ENCODE measurements around the gene SMAD3.
A peak's percentile ranks its signal among the peaks of the same experiment; 100 is the strongest.
"Not testable (repeated sequence)": the region's sequence is repeated elsewhere in the genome, so short reads cannot be mapped to it uniquely, and the experiment has no call there.

SMAD3 gene

GRCh38 chr15:67062369-67062985 is 2.9 kb upstream of the SMAD3 start:
- DNase-seq, result no peak

GRCh38 chr15:67063689-67064606 is 1.5 kb upstream of the SMAD3 start:
- DNase-seq, result no peak

- peak in 18 of 58 donors; percentile 18 to 76 (median 60) for DNase-seq
Measured at GRCh38 chr15:67064607-67065530, 533 bp upstream of the SMAD3 start.

- DNase-seq, result peak in 8 of 58 donors; percentile 22 to 54 (median 44)
Measured at GRCh38 chr15:67066041-67066958, 898 bp downstream of the SMAD3 start.

GRCh38 chr15:67066959-67067853 is 1.8 kb downstream of the SMAD3 start:
- no peak for DNase-seq

- no peak for DNase-seq
Measured at GRCh38 chr15:67067930-67068551, 2.6 kb downstream of the SMAD3 start.

- DNase-seq, result no peak
Measured at GRCh38 chr15:67068710-67069400, 3.5 kb downstream of the SMAD3 start.

GRCh38 chr15:67070150-67070549 is 4.7 kb downstream of the SMAD3 start:
- DNase-seq, result no peak

GRCh38 chr15:67070892-67071664 is 5.7 kb downstream of the SMAD3 start:
- no peak for DNase-seq

- no peak for DNase-seq
Measured at GRCh38 chr15:67072442-67072841, 7.0 kb downstream of the SMAD3 start.

GRCh38 chr15:67072958-67073357 is 7.6 kb downstream of the SMAD3 start:
- DNase-seq, result no peak

- no peak for DNase-seq
Measured at GRCh38 chr15:67074886-67075229, 9.5 kb downstream of the SMAD3 start.

- DNase-seq, result not testable (repeated sequence)
Measured at GRCh38 chr15:67075555-67076135, 10.2 kb downstream of the SMAD3 start.

- DNase-seq, result no peak
Measured at GRCh38 chr15:67076147-67076843, 10.9 kb downstream of the SMAD3 start.

- no peak for DNase-seq
Measured at GRCh38 chr15:67077641-67078215, 12.3 kb downstream of the SMAD3 start.

- no peak for DNase-seq
Measured at GRCh38 chr15:67079361-67079760, 14.0 kb downstream of the SMAD3 start.

All from anterior cingulate cortex (tissue), 58 donors.